BJ (cell line): ENCODE data around the gene TBXA2R. TPM values are rescaled to one million over a fixed set of nuclear protein-coding genes. Genes with fewer than 3 reads are reported as not detected.
A peak's percentile ranks its signal among the peaks of the same experiment; 100 is the strongest.

Source experiments
- CTCF ChIA-PET: fragments of 350-600 bp; formaldehyde crosslinking; extraction: SDS; loops from one replicate; lab custom pipeline; 2021; ENCODE audit warnings: antibody characterized with exemption, inconsistent platforms; lab: Yijun Ruan, JAX
- POLR2A ChIA-PET: fragments of 300-600 bp; sonication (Branson Sonifier 250); formaldehyde crosslinking; extraction: SDS; loops from one replicate; lab custom pipeline; 2021; ENCODE audit warnings: antibody characterized with exemption; lab: Charles Lee
- DNase-seq: peaks from one replicate; pipeline ENCODE4 v3.0.0-alpha.2; 2011; ENCODE audit warnings: low read depth
- H3K27me3 ChIP-seq: 2 replicates; pipeline ENCODE4 v1.6.0; 2011; ENCODE audit warnings: low read length; ENCODE audit not compliant: control insufficient read depth, insufficient read depth
- H3K36me3 ChIP-seq: 2 replicates; pipeline ENCODE4 v1.5.1; 2011; ENCODE audit warnings: low read length; ENCODE audit not compliant: control insufficient read depth, insufficient read depth
- H3K4me3 ChIP-seq: 2 replicates; pipeline ENCODE4 v1.5.1; 2011; ENCODE audit warnings: low read depth, mild to moderate bottlenecking, control low read depth, low read length
- CTCF ChIP-seq: IDR thresholded peaks from 2 replicates; pipeline ENCODE4 v1.5.1; 2011; ENCODE audit warnings: low read depth, mild to moderate bottlenecking, control low read depth, inconsistent platforms, low read length, moderate library complexity; ENCODE audit not compliant: insufficient read depth
- polyA plus RNA-seq: library from polyadenylated mRNA; depleted of rRNA; stranded (reverse); fragments of >200 nt; gene quantifications from 2 replicates; pipeline ENCODE4 v1.2.3, GENCODE V29; 2011; rRNA removed
- small RNA-seq: library from RNA; depleted of rRNA; stranded (forward); fragments of <200 nt; gene quantifications from one replicate; pipeline ENCODE3, GENCODE V24; 2012; ENCODE audit warnings: low replicate concordance, low read depth; ENCODE audit not compliant: insufficient read length

TBXA2R gene
- polyA plus RNA-seq, 1 experiment: 1.2 TPM

- Histone ChIP-seq H3K4me3 (no peak overlapping the region), H3K27me3 (no peaks in the 10 kb centered on the region), H3K36me3 (peaks cover 26% of the 10 kb centered on the region)
- TF ChIP-seq CTCF: no peak
- ChIA-PET POLR2A (no interaction called here), CTCF (interaction anchor here (0.7 to 5.5 kb wide), 23 partner anchors 9 to 244 kb away, joined by 3 to 57 read pairs (median 5); partner anchors contain the start of genes MFSD12 and TJP3)
- no peak for DNase-seq
These were observed 61.0 kb downstream of the TBXA2R start for GRCh38 chr19:3545669-3546034.

GRCh38 chr19:3544742-3545668 is 61.7 kb downstream of the TBXA2R start:
- Histone ChIP-seq H3K36me3 (peaks cover 26% of the 10 kb centered on the region), H3K4me3 (no peak overlapping the region), H3K27me3 (no peaks in the 10 kb centered on the region)
- ChIA-PET POLR2A (no interaction called here), CTCF (interaction anchor here (0.6 to 5.5 kb wide), 26 partner anchors 8 to 243 kb away, joined by 3 to 57 read pairs (median 4); partner anchors contain the start of genes MFSD12 and TJP3)
- DNase-seq: no peak
- peak; percentile 98 for TF ChIP-seq CTCF

Small RNA genes lying within 50 kb of the gene (small RNA-seq; reads per million reads assigned to genes)
- not detected for gene AC005786.1

Other genes with a start within 250 kb of the TBXA2R start
- gene NFIC, start 240.3 kb downstream of the TBXA2R start, polyA plus RNA-seq: 3.7 and 5.0 TPM in 2 replicates
- 0.12 and 0.20 TPM in 2 replicates for gene SMIM24, start 126.3 kb downstream of the TBXA2R start, polyA plus RNA-seq
- not detected in 2 replicates for gene SMIM44, start 123.4 kb downstream of the TBXA2R start, polyA plus RNA-seq
- 3.9 and 8.3 TPM in 2 replicates for gene DOHH, start 106.2 kb downstream of the TBXA2R start, polyA plus RNA-seq
- gene FZR1, start 100.6 kb downstream of the TBXA2R start, polyA plus RNA-seq: 20.4 and 52.3 TPM in 2 replicates
- not detected in 2 replicates for gene TEKTIP1, start 67.7 kb downstream of the TBXA2R start, polyA plus RNA-seq
- 35.0 and 54.7 TPM in 2 replicates for gene MFSD12, start 49.3 kb downstream of the TBXA2R start, polyA plus RNA-seq
- 39.7 and 54.2 TPM in 2 replicates for gene HMG20B, start 33.9 kb downstream of the TBXA2R start, polyA plus RNA-seq
- 0.36 and 0.63 TPM in 2 replicates for gene GIPC3, start 21.4 kb downstream of the TBXA2R start, polyA plus RNA-seq
- gene CACTIN, start 19.9 kb upstream of the TBXA2R start, polyA plus RNA-seq: 9.3 and 13.8 TPM in 2 replicates
- gene PIP5K1C, start 93.6 kb upstream of the TBXA2R start, polyA plus RNA-seq: 14.2 and 35.3 TPM in 2 replicates
- not detected in 2 replicates for gene TJP3, start 101.5 kb upstream of the TBXA2R start, polyA plus RNA-seq
- 7.7 and 12.4 TPM in 2 replicates for gene APBA3, start 154.8 kb upstream of the TBXA2R start, polyA plus RNA-seq
- gene MRPL54, start 155.8 kb upstream of the TBXA2R start, polyA plus RNA-seq: 70.1 and 77.7 TPM in 2 replicates
- not detected in 2 replicates for gene RAX2, start 165.4 kb upstream of the TBXA2R start, polyA plus RNA-seq
- gene MATK, start 179.5 kb upstream of the TBXA2R start, polyA plus RNA-seq: not detected in 2 replicates